Prostate gland (tissue), 2 donors: Measurements from ENCODE around the gene CSNK2A1. TPM values are rescaled to one million over a fixed set of nuclear protein-coding genes. Genes with fewer than 3 reads are reported as not detected.

Source experiments
- DNase-seq: peaks from one replicate; pipeline ENCODE4 v3.0.0-alpha.2; 2019; ENCODE audit warnings: low spot score
- H3K27ac ChIP-seq, 2 donors: fragments of 200-600 bp; sonication (generic); 2 replicates each; pipeline ENCODE4 v1.5.1; 2017 to 2019
- H3K27me3 ChIP-seq: fragments of 200-600 bp; sonication (generic); replicated peaks from 2 replicates; pipeline ENCODE4 v1.5.1; 2019; ENCODE audit not compliant: insufficient read depth
- H3K36me3 ChIP-seq, 2 donors: fragments of 200-600 bp; sonication (generic); 1 replicate in 1 of 2; 2 replicates in 1 of 2; pipeline versions ENCODE4 v1.5.1 to v1.8.1; 2017 to 2019
- H3K4me1 ChIP-seq: fragments of 200-600 bp; sonication (generic); replicated peaks from 2 replicates; pipeline ENCODE4 v1.5.1; 2019
- H3K4me3 ChIP-seq, 2 donors: fragments of 200-600 bp; sonication (generic); 2 replicates each; pipeline ENCODE4 v1.5.1; 2017 to 2019
- H3K9me3 ChIP-seq: fragments of 200-600 bp; sonication (generic); 2 replicates; pipeline ENCODE4 v1.5.1; 2017
- CTCF ChIP-seq, 4 experiments: fragments of 200-600 bp in 2 of 4; fragments of 450-650 bp in 2 of 4; sonication (generic) in 2 of 4; IDR thresholded peaks; 1 replicate in 3 of 4; 2 replicates in 1 of 4; pipeline ENCODE4 v1.5.1; 2016 to 2019; ENCODE audit warnings: antibody characterized with exemption in 4 of 4, mild to moderate bottlenecking in 2 of 4, moderate library complexity in 2 of 4
- POLR2A ChIP-seq: fragments of 450-650 bp; IDR thresholded peaks from one replicate; pipeline ENCODE4 v1.6.1; 2016; ENCODE audit warnings: antibody characterized with exemption, mild to moderate bottlenecking
- POLR2AphosphoS5 ChIP-seq: sonication (generic); formaldehyde crosslinking; IDR thresholded peaks from one replicate; pipeline ENCODE4 v1.6.1; 2017; ENCODE audit warnings: antibody characterized with exemption
- WGBS: methylation state at CpG from one replicate; pipeline ENCODE4 v1.1.5; 2018; 5-methylcytosine and 5-hydroxymethylcytosine counted together
- intact Hi-C: fragments of 100-400 bp; cut with DNase I; formaldehyde crosslinking; loops from one replicate; pipeline ENCODE4 v1.14.2; 2022
- total RNA-seq, 2 donors: library from RNA; depleted of rRNA; stranded (reverse); fragments of >200 nt; gene quantifications; one replicate each; pipeline ENCODE4 v1.1.0, GENCODE V29; 2016

CSNK2A1 gene
- total RNA-seq, 2 donors from 2014 or later = 66.9 to 152 TPM

GRCh38 chr20:507761-508332 is 35.7 kb downstream of the CSNK2A1 start:
- TF ChIP-seq CTCF (IDR thresholded peaks at IDR 0.05) (no peak), POLR2A (no peak), POLR2AphosphoS5 (no peak)
- WGBS = 52% methylated on average over 7 of the region's 7 CpGs

GRCh38 chr20:507006-507758 is 36.4 kb downstream of the CSNK2A1 start:
- Histone ChIP-seq H3K27ac (no peak overlapping the region), H3K9me3 (no peaks in the 10 kb centered on the region), H3K4me1 (peaks cover 20% of the 10 kb centered on the region), H3K4me3 (no peak overlapping the region), H3K36me3 (no peaks in the 10 kb centered on the region), H3K27me3 (no peaks in the 10 kb centered on the region)
- TF ChIP-seq POLR2AphosphoS5 (no peak), POLR2A (no peak), CTCF (IDR thresholded peaks at IDR 0.05) (no peak)
- WGBS = 78% methylated on average over 7 of the region's 7 CpGs
- intact Hi-C loops = no loop called here
- DNase-seq = no peak

More at GRCh38 chr20:507761-508332, 35.7 kb downstream of the CSNK2A1 start:
- Histone ChIP-seq H3K27ac (no peak overlapping the region), H3K36me3 (no peaks in the 10 kb centered on the region), H3K4me1 (peaks cover 20% of the 10 kb centered on the region), H3K4me3 (no peak overlapping the region), H3K9me3 (no peaks in the 10 kb centered on the region), H3K27me3 (no peaks in the 10 kb centered on the region)
- DNase-seq = no peak
- intact Hi-C loops = no loop called here

GRCh38 chr20:504632-505075 is 38.9 kb downstream of the CSNK2A1 start:
- H3K27me3 ChIP-seq = no peaks in the 10 kb centered on the region
- H3K36me3 ChIP-seq = no peaks in the 10 kb centered on the region
- H3K4me3 ChIP-seq = no peak overlapping the region
- TF ChIP-seq POLR2AphosphoS5 (peak; percentile 71), POLR2A (no peak), CTCF (IDR thresholded peaks at IDR 0.05) (no peak)
- no peak overlapping the region for H3K27ac ChIP-seq
- WGBS = 23% methylated on average over 3 of the region's 3 CpGs
- peak; percentile 15 for DNase-seq
- H3K4me1 ChIP-seq = peaks cover 20% of the 10 kb centered on the region
- no peaks in the 10 kb centered on the region for H3K9me3 ChIP-seq
- intact Hi-C loops = no loop called here

- H3K36me3 ChIP-seq = no peaks in the 10 kb centered on the region
- intact Hi-C loops = no loop called here
- no peak overlapping the region for H3K4me3 ChIP-seq
- no peak overlapping the region for H3K27ac ChIP-seq
- TF ChIP-seq POLR2A = no peak
- no peak for TF ChIP-seq POLR2AphosphoS5
- no peak for TF ChIP-seq CTCF (IDR thresholded peaks at IDR 0.05)
- DNase-seq = no peak
- WGBS = 94% methylated on average over 11 of the region's 11 CpGs
- no peaks in the 10 kb centered on the region for H3K27me3 ChIP-seq
- no peaks in the 10 kb centered on the region for H3K9me3 ChIP-seq
- peaks cover 14% of the 10 kb centered on the region for H3K4me1 ChIP-seq
Measured at GRCh38 chr20:503048-503737, 40.4 kb downstream of the CSNK2A1 start.
